Measurements from ENCODE around the gene UNC13D.

DNA sequence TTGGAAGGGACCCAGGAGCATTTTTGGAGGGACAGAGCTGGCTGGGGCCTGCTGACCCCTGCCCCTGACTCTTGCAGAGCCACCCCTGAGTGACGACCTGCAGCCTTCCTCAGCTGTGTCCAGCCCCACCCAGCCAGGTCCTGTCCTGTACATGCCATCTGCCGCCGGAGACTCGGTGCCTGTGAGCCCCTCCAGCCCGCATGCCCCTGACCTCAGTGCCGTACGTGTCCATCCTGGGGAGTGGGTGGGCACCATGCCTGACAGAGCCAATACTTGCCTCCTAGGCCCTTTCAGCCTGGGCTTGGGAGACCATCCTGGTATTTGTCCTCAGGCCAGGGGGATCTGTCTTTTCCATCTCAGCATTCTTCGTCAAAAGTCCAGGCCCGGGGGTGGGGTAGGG lies 27.5 kb downstream of the UNC13D start:
- TF ChIP-seq TAF1 (IDR thresholded peaks at IDR 0.05; ENCODE audit: low read depth, low read length), result no peak
- TF ChIP-seq SPI1 (IDR thresholded peaks at IDR 0.05; ENCODE audit: low read depth, low read length), result no peak
- no peak for TF ChIP-seq POLR2A (IDR thresholded peaks at IDR 0.05; ENCODE audit: low read depth, low read length)
- TF ChIP-seq POU2F2 (IDR thresholded peaks at IDR 0.05; ENCODE audit: low read depth, low read length), result no peak
